Gastrocnemius medialis (tissue), 4 donors: ENCODE measurements around the gene PRC1. TPM values are rescaled to one million over a fixed set of nuclear protein-coding genes. Genes with fewer than 3 reads are reported as not detected.
A peak's percentile ranks its signal among the peaks of the same experiment; 100 is the strongest.

Experiments
- ATAC-seq, 2 donors: fragments of 150-250 bp; one replicate each; pipeline ENCODE4 v1.9.1; 2016
- DNase-seq, 2 donors: peaks; one replicate each; pipeline ENCODE4 v3.0.0-alpha.2; 2019
- H3K27ac ChIP-seq, 4 donors: fragments of 200-600 bp; sonication (generic); 1 replicate in 1 of 4; 2 replicates in 3 of 4; pipeline ENCODE4 v1.5.1; 2016 to 2018; ENCODE audit warnings: mild to moderate bottlenecking in 2 of 4, moderate library complexity in 1 of 4
- H3K27me3 ChIP-seq, 3 donors: fragments of 200-600 bp; sonication (generic) in 2 of 3; 1 replicate in 1 of 3; 2 replicates in 2 of 3; pipeline versions ENCODE4 v1.5.1 to v1.6.0; 2016 to 2019; ENCODE audit warnings: mild to moderate bottlenecking in 1 of 3, moderate library complexity in 1 of 3
- H3K36me3 ChIP-seq, 2 donors: fragments of 200-600 bp; sonication (generic) in 1 of 2; one replicate each; pipeline ENCODE4 v1.5.1; 2017 to 2018
- H3K4me1 ChIP-seq, 2 donors: fragments of 200-600 bp; sonication (generic) in 1 of 2; one replicate each; pipeline ENCODE4 v1.5.1; 2016 to 2017; ENCODE audit warnings: mild to moderate bottlenecking in 2 of 2
- H3K4me3 ChIP-seq, 4 donors: fragments of 200-600 bp; sonication (generic) in 3 of 4; 1 replicate in 1 of 4; 2 replicates in 3 of 4; pipeline ENCODE4 v1.5.1; 2016 to 2019; ENCODE audit warnings: mild to moderate bottlenecking in 2 of 4
- H3K9me3 ChIP-seq, 3 donors: fragments of 200-600 bp; sonication (generic) in 2 of 3; 1 replicate in 1 of 3; 2 replicates in 2 of 3; pipeline ENCODE4 v1.5.1; 2016 to 2019
- CTCF ChIP-seq, 5 experiments: fragments of 450-650 bp in 3 of 5; fragments of 200-600 bp in 2 of 5; sonication (generic) in 2 of 5; IDR thresholded peaks in 4 of 5; conservative IDR thresholded peaks in 1 of 5; 1 replicate in 4 of 5; 2 replicates in 1 of 5; pipeline ENCODE4 v1.5.1; 2016 to 2019; ENCODE audit warnings: antibody characterized with exemption in 5 of 5, mild to moderate bottlenecking in 3 of 5, moderate library complexity in 3 of 5
- POLR2A ChIP-seq, 2 donors: fragments of 450-650 bp; IDR thresholded peaks; one replicate each; pipeline ENCODE4 v1.6.1; 2017; ENCODE audit warnings: antibody characterized with exemption in 2 of 2, mild to moderate bottlenecking in 2 of 2, moderate library complexity in 2 of 2
- in situ Hi-C, 4 donors: fragments of 200-750 bp; cut with MboI; loops; one replicate each; pipeline versions ENCODE4 v1.15.0 to v1.8.0; 2017; ENCODE audit warnings: low sequenced_read_pairs in 4 of 4
- intact Hi-C: fragments of 100-400 bp; cut with DNase I; formaldehyde crosslinking; loops from one replicate; pipeline ENCODE4 v1.15.1; 2023; ENCODE audit warnings: low total_unique reads
- total RNA-seq, 4 donors: library from RNA; depleted of rRNA; stranded (reverse); fragments of >200 nt; gene quantifications; one replicate each; pipeline versions ENCODE4 v1.1.0 to v1.2.3, GENCODE V29; 2016

The PRC1 gene
- total RNA-seq, 4 donors from 2014 or later = 1.4 to 9.9 (median 4.9) TPM

- H3K36me3 ChIP-seq = peaks cover 0 to 32% of the 10 kb centered on the region in 2 donors
- TF ChIP-seq POLR2A (IDR thresholded peaks at IDR 0.05) = no peak
- TF ChIP-seq CTCF (IDR thresholded peaks at IDR 0.05 in 4 of 5, conservative IDR thresholded peaks at IDR 0.05 in 1 of 5) = no peak
- in situ Hi-C loops = loop anchor here (10.0 to 25.0 kb wide), 4 partner anchors 89 to 319 kb away; no protein-coding TSS in a partner anchor
- peak overlapping the region; percentile 72 to 88 (median 83) for H3K4me3 ChIP-seq
- ATAC-seq (no peak), DNase-seq (no peak)
- intact Hi-C loops = loop anchor here (1.0 to 2.0 kb wide), 4 partner anchors 67 to 315 kb away; partner anchors contain the start of gene VPS33B
- H3K9me3 ChIP-seq = no peaks in the 10 kb centered on the region
- peak overlapping the region; percentile 94 to 97 (median 94) for H3K27ac ChIP-seq
- peaks cover 30 to 37% of the 10 kb centered on the region in 2 donors for H3K4me1 ChIP-seq
- no peaks in the 10 kb centered on the region for H3K27me3 ChIP-seq
Measured at GRCh38 chr15:90955624-90956273, 38.6 kb downstream of the PRC1 start.

GRCh38 chr15:90954712-90955623 is 39.4 kb downstream of the PRC1 start, which contains the start of gene RCCD1:
TSS of gene RCCD1 (plus strand) at chr15:90954884. CDS start at chr15:90956735, 1,851 bp downstream.
- in situ Hi-C loops (loop anchor here (10.0 to 25.0 kb wide), 4 partner anchors 90 to 320 kb away; no protein-coding TSS in a partner anchor), intact Hi-C loops (loop anchor here (1.0 to 2.0 kb wide), 3 partner anchors 39 to 309 kb away; partner anchors contain the start of genes PRC1 and VPS33B)
- Histone ChIP-seq H3K36me3 (peaks cover 0 to 40% of the 10 kb centered on the region in 2 donors), H3K27me3 (no peaks in the 10 kb centered on the region), H3K27ac (peak within 1 kb of the TSS; percentile 94 to 97 (median 94)), H3K4me3 (peak within 1 kb of the TSS; percentile 72 to 88 (median 83)), H3K4me1 (peaks cover 28 to 29% of the 10 kb centered on the region in 2 donors), H3K9me3 (no peaks in the 10 kb centered on the region)
- DNase-seq (peak; percentile 96 to 97), ATAC-seq (peak; percentile 93)
- TF ChIP-seq POLR2A (IDR thresholded peaks at IDR 0.05) (peak; percentile 79 to 83), CTCF (IDR thresholded peaks at IDR 0.05 in 4 of 5, conservative IDR thresholded peaks at IDR 0.05 in 1 of 5) (peak in 1 of 5 experiments; percentile 5)

GRCh38 chr15:90953947-90954711 is 40.2 kb downstream of the PRC1 start:
- H3K9me3 ChIP-seq = no peaks in the 10 kb centered on the region
- no peak for ATAC-seq
- DNase-seq = no peak
- H3K4me3 ChIP-seq = peak overlapping the region; percentile 72 to 88 (median 83)
- intact Hi-C loops = loop anchor here (1.0 to 2.0 kb wide), 2 partner anchors 40 to 69 kb away; partner anchors contain the start of genes PRC1 and VPS33B
- H3K4me1 ChIP-seq = peaks cover 23 to 25% of the 10 kb centered on the region in 2 donors
- TF ChIP-seq POLR2A (IDR thresholded peaks at IDR 0.05) (no peak), CTCF (IDR thresholded peaks at IDR 0.05 in 4 of 5, conservative IDR thresholded peaks at IDR 0.05 in 1 of 5) (no peak)
- in situ Hi-C loops = loop anchor here (10.0 to 25.0 kb wide), 4 partner anchors 91 to 321 kb away; no protein-coding TSS in a partner anchor
- peaks cover 0 to 48% of the 10 kb centered on the region in 2 donors for H3K36me3 ChIP-seq
- peak overlapping the region; percentile 94 to 97 (median 94) for H3K27ac ChIP-seq
- no peaks in the 10 kb centered on the region for H3K27me3 ChIP-seq
